GM21381 (cell line): ENCODE results near the gene MYL6.
"Not testable (repeated sequence)": the region's sequence is repeated elsewhere in the genome, so short reads cannot be mapped to it uniquely, and the experiment has no call there.

Experiments used
- ATAC-seq: cut with Tn5 transposase; IDR thresholded peaks from one replicate; pipeline ENCODE4 v1.9.1; 2021; ENCODE audit warnings: mild to moderate bottlenecking, moderate library complexity; ENCODE audit not compliant: unreplicated experiment

Gene MYL6

GRCh38 chr12:56189099-56189917 is 31.1 kb downstream of the MYL6 start, which contains the start of gene SMARCC2:
TSS of gene SMARCC2 (minus strand) at chr12:56189483. CDS start at chr12:56189461, 22 bp downstream.
- peak; percentile 69 for ATAC-seq

GRCh38 chr12:56189918-56190694 is 31.9 kb downstream of the MYL6 start:
- ATAC-seq: peak; percentile 36

GRCh38 chr12:56190695-56191155 is 32.6 kb downstream of the MYL6 start:
- no peak for ATAC-seq

- ATAC-seq: no peak
Measured at GRCh38 chr12:56192582-56192981, 34.4 kb downstream of the MYL6 start.

- no peak for ATAC-seq
Measured at GRCh38 chr12:56193025-56193578, 34.9 kb downstream of the MYL6 start.

- ATAC-seq: not testable (repeated sequence)
Measured at GRCh38 chr12:56196818-56197550, 38.8 kb downstream of the MYL6 start.

GRCh38 chr12:56197921-56198635 is 39.9 kb downstream of the MYL6 start:
- ATAC-seq: no peak

GRCh38 chr12:56198836-56199235 is 40.7 kb downstream of the MYL6 start:
- ATAC-seq: no peak

- no peak for ATAC-seq
Measured at GRCh38 chr12:56202366-56202765, 44.2 kb downstream of the MYL6 start.

- no peak for ATAC-seq
Measured at GRCh38 chr12:56202838-56203237, 44.7 kb downstream of the MYL6 start.

GRCh38 chr12:56204275-56204674 is 46.1 kb downstream of the MYL6 start:
- no peak for ATAC-seq

GRCh38 chr12:56205445-56205844 is 47.3 kb downstream of the MYL6 start:
- ATAC-seq: no peak

GRCh38 chr12:56206452-56207166 is 48.5 kb downstream of the MYL6 start:
- ATAC-seq: no peak

- no peak for ATAC-seq
Measured at GRCh38 chr12:56208006-56208405, 49.8 kb downstream of the MYL6 start.
